ENCODE data around the gene HRH4.

DNA sequence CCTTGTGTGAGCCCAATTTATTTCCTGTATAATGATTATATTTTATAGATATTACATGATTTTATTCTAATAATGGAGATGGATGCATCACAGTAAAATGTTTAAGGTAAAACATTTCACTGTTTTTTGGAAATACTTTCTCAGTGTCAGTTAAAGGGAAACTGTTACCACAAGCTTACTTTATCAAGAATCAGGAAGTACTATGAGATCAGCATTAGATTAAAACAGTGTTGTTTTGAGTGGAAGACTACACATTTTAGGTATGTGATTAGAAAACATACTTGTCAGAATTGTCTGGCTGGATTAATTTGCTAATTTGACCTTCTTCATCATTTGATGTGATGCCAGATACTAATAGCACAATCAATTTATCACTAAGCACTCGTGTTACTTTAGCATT, at the start of gene HRH4:
- TF ChIP-seq, protein P1, sequence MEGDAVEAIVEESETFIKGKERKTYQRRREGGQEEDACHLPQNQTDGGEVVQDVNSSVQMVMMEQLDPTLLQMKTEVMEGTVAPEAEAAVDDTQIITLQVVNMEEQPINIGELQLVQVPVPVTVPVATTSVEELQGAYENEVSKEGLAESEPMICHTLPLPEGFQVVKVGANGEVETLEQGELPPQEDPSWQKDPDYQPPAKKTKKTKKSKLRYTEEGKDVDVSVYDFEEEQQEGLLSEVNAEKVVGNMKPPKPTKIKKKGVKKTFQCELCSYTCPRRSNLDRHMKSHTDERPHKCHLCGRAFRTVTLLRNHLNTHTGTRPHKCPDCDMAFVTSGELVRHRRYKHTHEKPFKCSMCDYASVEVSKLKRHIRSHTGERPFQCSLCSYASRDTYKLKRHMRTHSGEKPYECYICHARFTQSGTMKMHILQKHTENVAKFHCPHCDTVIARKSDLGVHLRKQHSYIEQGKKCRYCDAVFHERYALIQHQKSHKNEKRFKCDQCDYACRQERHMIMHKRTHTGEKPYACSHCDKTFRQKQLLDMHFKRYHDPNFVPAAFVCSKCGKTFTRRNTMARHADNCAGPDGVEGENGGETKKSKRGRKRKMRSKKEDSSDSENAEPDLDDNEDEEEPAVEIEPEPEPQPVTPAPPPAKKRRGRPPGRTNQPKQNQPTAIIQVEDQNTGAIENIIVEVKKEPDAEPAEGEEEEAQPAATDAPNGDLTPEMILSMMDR (IDR thresholded peaks at IDR 0.05), result no peak
- TF ChIP-seq POLR2AphosphoS5 (IDR thresholded peaks at IDR 0.05) (no peak), EP300 (IDR thresholded peaks at IDR 0.05) (no peak)
